ENCODE results near the gene MAF. TPM values are rescaled to one million over a fixed set of nuclear protein-coding genes. Genes with fewer than 3 reads are reported as not detected.

Gene MAF
- total RNA-seq, 1 donor from 2014 or later, result 95.5 TPM

DNA sequence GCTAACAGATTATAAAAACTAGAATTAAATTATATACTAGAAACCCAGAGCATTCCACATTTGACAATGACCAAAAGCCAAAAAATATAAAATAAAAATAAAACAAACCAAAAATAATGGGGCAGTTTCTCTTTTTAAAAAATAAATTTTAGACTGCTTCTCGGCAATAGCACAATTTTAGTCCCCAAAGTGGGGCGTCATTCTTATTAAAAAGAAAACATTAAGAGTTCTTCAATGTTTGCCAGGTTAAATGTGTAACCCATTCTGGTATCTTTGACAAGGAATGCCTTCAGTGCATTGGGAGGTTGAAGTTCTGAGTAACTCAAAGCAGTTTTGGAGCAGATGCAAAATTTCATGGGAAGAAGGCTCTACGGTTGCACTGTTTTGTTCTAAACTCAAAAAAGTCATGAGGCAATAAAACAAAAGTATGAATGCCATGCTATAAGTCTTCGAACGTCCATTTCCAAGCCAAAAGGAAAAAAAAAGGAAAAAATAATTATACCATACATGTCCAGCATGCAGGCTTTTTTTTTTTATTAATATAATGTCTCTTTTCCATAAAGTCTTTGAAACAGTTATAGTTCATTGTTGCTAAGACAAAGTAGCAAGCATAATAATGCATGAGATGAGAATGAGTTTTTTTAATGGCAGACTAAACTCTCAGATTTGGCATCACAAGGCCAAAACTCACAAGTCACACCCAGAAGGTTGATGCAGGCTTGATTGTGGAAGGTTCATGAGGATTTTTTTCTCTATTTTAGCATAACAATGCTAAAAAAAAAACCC lies 3.1 kb downstream of the MAF start:
- Mint-ChIP-seq H3K9me3 (no peaks in the 10 kb centered on the region), H3K27me3 (ENCODE audit: insufficient read depth) (peaks cover 5% of the 10 kb centered on the region), H3K27ac (peak overlapping the region; percentile 95), H3K4me1 (ENCODE audit: low read depth) (peaks cover 51% of the 10 kb centered on the region), H3K36me3 (ENCODE audit: low read depth) (peaks cover 52% of the 10 kb centered on the region), H3K4me3 (peak overlapping the region; percentile 94)
- intact Hi-C loops (cut with micrococcal nuclease), result loop anchor here (1.0 kb wide), 1 partner anchor 508 kb away; no protein-coding TSS in a partner anchor
- DNase-seq (ENCODE audit: low spot score), result no peak

GRCh38 chr16:79595931-79596450 lies 4.5 kb downstream of the MAF start:
- H3K4me1 Mint-ChIP-seq (ENCODE audit: low read depth), result peaks cover 38% of the 10 kb centered on the region
- peaks cover 59% of the 10 kb centered on the region for H3K36me3 Mint-ChIP-seq (ENCODE audit: low read depth)
- H3K4me3 Mint-ChIP-seq, result peak overlapping the region; percentile 94
- no peak for DNase-seq (ENCODE audit: low spot score)
- intact Hi-C loops (cut with micrococcal nuclease), result no loop called here
- peak overlapping the region; percentile 79 for H3K27ac Mint-ChIP-seq
- H3K27me3 Mint-ChIP-seq (ENCODE audit: insufficient read depth), result peaks cover 7% of the 10 kb centered on the region
- H3K9me3 Mint-ChIP-seq, result no peaks in the 10 kb centered on the region

DNA sequence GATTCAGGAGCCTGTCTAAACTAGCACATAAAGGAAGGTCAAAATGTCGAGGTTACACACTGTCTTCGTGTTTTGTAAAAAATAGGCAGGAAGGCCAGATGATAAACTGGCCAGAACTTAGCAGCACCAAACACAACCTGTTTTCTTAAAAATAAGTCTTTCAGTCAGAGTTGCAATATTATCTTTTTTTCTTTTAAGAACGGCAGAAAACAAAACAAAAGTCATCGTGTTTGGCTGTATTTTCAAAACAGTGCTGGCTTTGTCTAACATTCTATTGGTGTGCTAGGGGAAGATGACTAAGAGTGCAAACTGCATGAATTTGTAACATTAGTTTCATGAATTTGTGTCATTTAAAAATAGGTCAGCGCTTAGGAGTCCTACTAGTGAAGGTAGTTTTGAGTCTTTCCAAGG lies 5.3 kb downstream of the MAF start:
- Mint-ChIP-seq H3K36me3 (ENCODE audit: low read depth) (peaks cover 59% of the 10 kb centered on the region), H3K4me1 (ENCODE audit: low read depth) (peaks cover 38% of the 10 kb centered on the region), H3K4me3 (peak overlapping the region; percentile 94), H3K27me3 (ENCODE audit: insufficient read depth) (peaks cover 14% of the 10 kb centered on the region), H3K27ac (peak overlapping the region; percentile 79), H3K9me3 (no peaks in the 10 kb centered on the region)
- no peak for DNase-seq (ENCODE audit: low spot score)
- intact Hi-C loops (cut with micrococcal nuclease), result no loop called here

GRCh38 chr16:79593754-79594153 lies 6.8 kb downstream of the MAF start:
- intact Hi-C loops (cut with micrococcal nuclease), result no loop called here
- Mint-ChIP-seq H3K27me3 (ENCODE audit: insufficient read depth) (peaks cover 22% of the 10 kb centered on the region), H3K9me3 (no peaks in the 10 kb centered on the region), H3K4me3 (peak overlapping the region; percentile 5), H3K27ac (no peak overlapping the region), H3K4me1 (ENCODE audit: low read depth) (peaks cover 44% of the 10 kb centered on the region), H3K36me3 (ENCODE audit: low read depth) (peaks cover 58% of the 10 kb centered on the region)
- no peak for DNase-seq (ENCODE audit: low spot score)

DNA sequence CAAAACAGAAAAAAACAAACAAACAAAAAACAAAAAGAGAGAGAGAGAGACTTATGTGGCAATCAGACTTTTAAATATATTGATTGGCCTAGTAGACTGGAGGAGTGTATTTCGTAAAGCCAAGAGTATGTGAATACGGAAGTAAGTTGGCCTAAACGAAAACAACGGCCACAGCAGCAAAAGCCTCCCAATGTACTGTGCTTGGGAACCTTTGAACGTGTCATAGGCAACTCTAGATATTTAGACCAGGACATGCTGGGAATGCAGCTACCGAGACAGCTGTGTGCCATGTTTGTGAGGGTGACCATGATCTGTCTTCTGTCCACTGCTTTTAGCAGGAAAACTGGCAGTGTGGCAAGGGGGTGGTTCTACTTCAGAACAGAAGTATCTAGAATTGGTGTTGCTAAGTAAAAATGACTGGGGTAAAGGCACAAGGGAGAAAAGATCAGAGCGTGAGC lies 7.4 kb downstream of the MAF start:
- peaks cover 27% of the 10 kb centered on the region for H3K27me3 Mint-ChIP-seq (ENCODE audit: insufficient read depth)
- peaks cover 52% of the 10 kb centered on the region for H3K36me3 Mint-ChIP-seq (ENCODE audit: low read depth)
- H3K4me1 Mint-ChIP-seq (ENCODE audit: low read depth), result peaks cover 44% of the 10 kb centered on the region
- H3K9me3 Mint-ChIP-seq, result no peaks in the 10 kb centered on the region
- H3K27ac Mint-ChIP-seq, result no peak overlapping the region
- peak overlapping the region; percentile 9 for H3K4me3 Mint-ChIP-seq
- intact Hi-C loops (cut with micrococcal nuclease), result no loop called here
- DNase-seq (ENCODE audit: low spot score), result no peak

- H3K27me3 Mint-ChIP-seq (ENCODE audit: insufficient read depth), result peaks cover 36% of the 10 kb centered on the region
- H3K4me1 Mint-ChIP-seq (ENCODE audit: low read depth), result peaks cover 44% of the 10 kb centered on the region
- no peak overlapping the region for H3K27ac Mint-ChIP-seq
- no peak for DNase-seq (ENCODE audit: low spot score)
- peaks cover 44% of the 10 kb centered on the region for H3K36me3 Mint-ChIP-seq (ENCODE audit: low read depth)
- H3K4me3 Mint-ChIP-seq, result no peak overlapping the region
- H3K9me3 Mint-ChIP-seq, result no peaks in the 10 kb centered on the region
- intact Hi-C loops (cut with micrococcal nuclease), result no loop called here
Observed at GRCh38 chr16:79592186-79592585, 8.4 kb downstream of the MAF start.

- Mint-ChIP-seq H3K4me3 (peak overlapping the region; percentile 17), H3K4me1 (ENCODE audit: low read depth) (peaks cover 27% of the 10 kb centered on the region), H3K27me3 (ENCODE audit: insufficient read depth) (peaks cover 41% of the 10 kb centered on the region), H3K27ac (no peak overlapping the region), H3K9me3 (no peaks in the 10 kb centered on the region), H3K36me3 (ENCODE audit: low read depth) (peaks cover 24% of the 10 kb centered on the region)
- DNase-seq (ENCODE audit: low spot score), result no peak
- intact Hi-C loops (cut with micrococcal nuclease), result no loop called here
Observed at GRCh38 chr16:79589601-79590102, 10.9 kb downstream of the MAF start.

GRCh38 chr16:79587897-79588296 lies 12.6 kb downstream of the MAF start:
- Mint-ChIP-seq H3K36me3 (ENCODE audit: low read depth) (peaks cover 11% of the 10 kb centered on the region), H3K4me1 (ENCODE audit: low read depth) (peaks cover 9% of the 10 kb centered on the region), H3K27ac (no peak overlapping the region), H3K4me3 (no peak overlapping the region), H3K9me3 (no peaks in the 10 kb centered on the region), H3K27me3 (ENCODE audit: insufficient read depth) (peaks cover 50% of the 10 kb centered on the region)
- intact Hi-C loops (cut with micrococcal nuclease), result no loop called here
- no peak for DNase-seq (ENCODE audit: low spot score)

DNA sequence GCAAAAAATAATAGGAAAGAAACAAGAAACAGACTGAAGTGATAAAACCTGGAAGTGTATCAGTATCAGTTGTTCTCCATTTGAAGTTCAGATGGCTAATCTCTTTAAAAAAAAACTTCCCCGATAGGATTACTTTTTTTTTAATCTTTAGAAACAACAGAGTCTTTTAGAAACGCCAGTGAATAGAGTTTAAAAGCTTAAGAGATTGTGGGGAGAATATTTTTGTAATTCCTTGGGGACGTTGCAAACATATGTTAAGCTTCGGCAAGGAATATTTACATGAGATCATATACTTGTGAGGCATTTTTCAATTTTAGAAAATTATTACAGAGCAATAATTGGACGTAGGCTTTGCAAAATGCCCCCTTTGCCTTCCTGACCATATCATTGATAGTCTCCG lies 13.2 kb downstream of the MAF start:
- Mint-ChIP-seq H3K27ac (no peak overlapping the region), H3K4me3 (no peak overlapping the region), H3K36me3 (ENCODE audit: low read depth) (peaks cover 6% of the 10 kb centered on the region), H3K27me3 (ENCODE audit: insufficient read depth) (peaks cover 54% of the 10 kb centered on the region), H3K9me3 (no peaks in the 10 kb centered on the region), H3K4me1 (ENCODE audit: low read depth) (peaks cover 6% of the 10 kb centered on the region)
- intact Hi-C loops (cut with micrococcal nuclease), result no loop called here
- DNase-seq (ENCODE audit: low spot score), result no peak

DNA sequence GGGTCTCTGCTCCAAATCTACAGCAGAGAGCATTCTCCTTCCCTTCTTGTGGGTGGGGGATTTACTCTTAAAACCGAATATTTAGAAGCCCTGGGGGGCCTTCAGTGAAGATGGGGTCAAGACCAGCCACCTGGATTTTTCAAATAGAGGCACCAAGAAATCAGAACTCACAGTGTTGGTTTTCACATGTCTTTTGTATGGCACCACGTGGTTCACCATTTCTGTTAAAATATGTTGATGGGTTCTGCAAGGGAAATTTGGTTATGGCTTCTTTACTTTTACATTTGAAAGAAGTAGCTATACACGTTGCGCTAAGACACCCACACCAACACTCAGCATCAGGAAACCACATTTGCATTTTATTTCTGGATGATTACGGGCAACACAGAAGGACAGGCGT lies 17.7 kb downstream of the MAF start:
- intact Hi-C loops (cut with micrococcal nuclease), result no loop called here
- no peaks in the 10 kb centered on the region for H3K36me3 Mint-ChIP-seq (ENCODE audit: low read depth)
- no peaks in the 10 kb centered on the region for H3K4me1 Mint-ChIP-seq (ENCODE audit: low read depth)
- no peak overlapping the region for H3K4me3 Mint-ChIP-seq
- no peak overlapping the region for H3K27ac Mint-ChIP-seq
- H3K27me3 Mint-ChIP-seq (ENCODE audit: insufficient read depth), result peaks cover 42% of the 10 kb centered on the region
- no peak for DNase-seq (ENCODE audit: low spot score)
- no peaks in the 10 kb centered on the region for H3K9me3 Mint-ChIP-seq

GRCh38 chr16:79580453-79581191 lies 19.9 kb downstream of the MAF start:
- no peaks in the 10 kb centered on the region for H3K4me1 Mint-ChIP-seq (ENCODE audit: low read depth)
- no peak overlapping the region for H3K27ac Mint-ChIP-seq
- no peak overlapping the region for H3K4me3 Mint-ChIP-seq
- intact Hi-C loops (cut with micrococcal nuclease), result no loop called here
- H3K9me3 Mint-ChIP-seq, result no peaks in the 10 kb centered on the region
- H3K27me3 Mint-ChIP-seq (ENCODE audit: insufficient read depth), result peaks cover 46% of the 10 kb centered on the region
- DNase-seq (ENCODE audit: low spot score), result no peak
- no peaks in the 10 kb centered on the region for H3K36me3 Mint-ChIP-seq (ENCODE audit: low read depth)

GRCh38 chr16:79576602-79577001 lies 23.9 kb downstream of the MAF start:
- DNase-seq (ENCODE audit: low spot score), result no peak
- Mint-ChIP-seq H3K27ac (no peak overlapping the region), H3K4me3 (no peak overlapping the region), H3K4me1 (ENCODE audit: low read depth) (no peaks in the 10 kb centered on the region), H3K9me3 (no peaks in the 10 kb centered on the region), H3K27me3 (ENCODE audit: insufficient read depth) (peaks cover 44% of the 10 kb centered on the region), H3K36me3 (ENCODE audit: low read depth) (no peaks in the 10 kb centered on the region)
- intact Hi-C loops (cut with micrococcal nuclease), result no loop called here

DNA sequence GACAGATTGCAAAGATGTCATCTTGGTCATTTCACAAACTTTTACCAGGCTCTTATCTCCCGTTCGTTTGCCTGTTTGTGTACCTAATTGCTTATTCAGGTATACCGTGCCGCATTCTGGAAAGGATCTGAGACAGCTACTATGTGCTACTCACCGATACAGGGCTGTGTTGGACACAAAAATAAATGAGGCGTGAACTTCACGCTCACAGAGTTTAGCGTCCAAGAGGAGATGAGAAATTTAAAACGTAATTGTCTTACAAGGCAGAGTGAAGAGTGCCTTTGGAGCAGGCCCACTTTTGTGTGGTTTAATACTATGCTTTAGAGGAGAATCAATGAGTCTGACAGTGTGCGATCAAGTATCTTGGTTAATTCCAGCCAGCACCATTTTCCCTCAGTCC lies 26.7 kb downstream of the MAF start:
- H3K27me3 Mint-ChIP-seq (ENCODE audit: insufficient read depth), result peaks cover 40% of the 10 kb centered on the region
- no peak overlapping the region for H3K27ac Mint-ChIP-seq
- no peaks in the 10 kb centered on the region for H3K4me1 Mint-ChIP-seq (ENCODE audit: low read depth)
- no peak for DNase-seq (ENCODE audit: low spot score)
- intact Hi-C loops (cut with micrococcal nuclease), result no loop called here
- no peak overlapping the region for H3K4me3 Mint-ChIP-seq
- H3K9me3 Mint-ChIP-seq, result no peaks in the 10 kb centered on the region
- no peaks in the 10 kb centered on the region for H3K36me3 Mint-ChIP-seq (ENCODE audit: low read depth)

Data from activated T-helper 1 cell treated with anti-CD3 and anti-CD28 coated beads, Interleukin-12 subunit alpha, Interleukin-12 subunit beta, Interleukin-2, Interleukin-4 antibody, amounts not matched to agents 30 ng/mL and 10 ng/mL and 1 ng/mL, durations not matched to agents 14 hours and 24 hours and 36 hours (primary cell).